ENCODE results near the gene TICAM1. TPM values are rescaled to one million over a fixed set of nuclear protein-coding genes. Genes with fewer than 3 reads are reported as not detected.
A peak's percentile ranks its signal among the peaks of the same experiment; 100 is the strongest.

The TICAM1 gene
- total and polyA plus RNA-seq, 2 of the 13 experiments (the other 11 are each of a cell fraction or from before 2014, with no cell fraction given) = 0.33 to 0.95 TPM

DNA sequence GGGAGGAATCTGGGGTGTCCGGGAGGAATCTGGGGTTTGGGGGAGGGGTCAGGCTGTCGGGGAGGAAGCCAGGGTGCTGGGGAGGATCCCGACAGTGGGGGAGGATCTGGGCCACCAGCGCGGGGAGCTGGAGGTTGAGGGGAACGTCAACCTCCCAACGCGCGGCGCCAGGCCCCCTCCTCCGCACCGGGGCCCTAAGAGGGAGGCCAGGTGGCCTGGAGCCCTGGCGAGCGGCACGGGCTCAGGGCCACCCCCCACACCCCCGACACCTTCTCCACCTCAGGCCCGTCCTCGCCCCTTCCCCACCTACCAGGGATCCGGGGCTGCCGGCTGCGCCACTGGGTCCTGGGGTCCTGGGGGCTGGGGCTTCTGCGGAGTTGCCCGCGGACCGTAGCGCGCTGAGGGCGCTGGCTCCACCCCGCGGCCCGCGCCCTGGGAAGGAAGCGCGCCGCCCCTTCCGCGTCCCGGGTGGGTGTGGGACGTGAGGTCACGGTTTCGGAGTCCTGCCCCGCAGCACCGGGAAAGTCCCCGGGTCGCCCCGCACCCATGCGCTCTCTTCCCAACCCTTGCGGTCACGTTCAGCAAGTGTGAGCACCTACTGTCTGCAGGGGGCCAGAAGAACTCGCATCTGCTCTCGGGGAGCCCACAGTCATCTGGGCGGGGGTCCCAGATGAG is at the start of gene TICAM1 (continued):
- TF ChIP-seq, protein P1, sequence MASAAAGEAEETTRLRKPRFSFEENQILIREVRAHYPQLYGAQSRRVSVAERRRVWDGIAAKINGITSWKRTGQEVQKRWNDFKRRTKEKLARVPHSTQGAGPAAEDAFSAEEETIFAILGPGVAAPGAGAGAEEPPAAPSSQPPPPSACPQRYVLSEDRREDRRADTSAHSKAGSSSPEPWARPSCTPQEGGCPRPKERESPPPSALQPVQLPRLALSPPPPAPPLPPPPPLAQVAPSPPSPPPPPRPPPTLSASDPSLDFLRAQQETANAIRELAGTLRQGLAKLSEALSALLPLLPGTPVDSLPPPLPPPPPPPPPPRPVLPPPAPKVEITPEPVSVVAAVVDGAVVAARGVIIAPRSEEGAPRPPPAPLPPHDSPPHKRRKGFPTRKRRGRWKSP (CRISPR knock-in tag; IDR thresholded peaks at IDR 0.05) = peak; percentile 61; the same call in 1 of the 2 replicates
- TF ChIP-seq CCDC6 (CRISPR knock-in tag; IDR thresholded peaks at IDR 0.05) (0 out of 2 replicates have a peak, but pooled peaks have one; percentile 41), DPF2 (CRISPR knock-in tag; IDR thresholded peaks at IDR 0.05; ENCODE audit: borderline replicate concordance, low read depth) (no peak), AHR (CRISPR knock-in tag; IDR thresholded peaks at IDR 0.05) (no peak)

DNA sequence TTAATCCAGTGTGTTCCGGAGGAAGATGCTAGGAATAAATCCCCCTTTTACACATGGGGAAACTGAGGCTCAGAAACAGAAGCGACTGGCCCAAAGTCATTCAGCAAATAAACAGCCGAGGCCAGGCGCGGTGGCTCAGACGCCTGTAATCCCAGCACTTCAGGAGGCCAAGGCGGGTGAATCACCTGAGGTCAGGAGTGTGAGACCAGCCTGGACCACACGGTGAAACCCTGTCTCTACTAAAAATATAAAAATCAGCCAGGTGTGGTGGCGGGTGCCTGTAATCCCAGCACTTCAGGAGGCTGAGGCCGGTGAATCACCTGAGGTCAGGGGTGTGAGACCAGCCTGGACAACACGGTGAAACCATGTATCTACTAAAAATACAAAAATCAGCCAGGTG is 47.5 kb upstream of the TICAM1 start:
- H2AFZ ChIP-seq (ENCODE audit: low read length) = no peak overlapping the region
- 29% methylated on average over 10 of the region's 11 CpGs for WGBS (ENCODE audit: low lambda C conversion rate)
- peaks cover 1 to 4% of the 10 kb centered on the region in 2 experiments for H3K27me3 ChIP-seq (ENCODE audit: control insufficient read depth in 1 of 2, insufficient read depth in 2 of 2, low read length in 2 of 2)
- no peaks in the 10 kb centered on the region for H4K20me1 ChIP-seq (ENCODE audit: insufficient read depth, low read length)
- in situ Hi-C loops (cut with HindIII; ENCODE audit: extremely low pct_ligation_motif_present, low pct_unique_long_range_greater_than_20kb) = loop anchor here (10.0 kb wide), 1 partner anchor 156 kb away; no protein-coding TSS in a partner anchor
- no peak overlapping the region for H3K4me3 ChIP-seq (replicated peaks in 1 of 3; ENCODE audit: insufficient read depth in 1 of 3, low read depth in 2 of 3, low read length in 3 of 3)
- no peak overlapping the region for H3K27ac ChIP-seq (ENCODE audit: extremely low read length, insufficient read depth, low read length)
- no peak for DNase-seq (ENCODE audit: low spot score)
- H3K4me2 ChIP-seq (ENCODE audit: low read depth, low read length) = no peak overlapping the region
- ChIA-PET CTCF (ENCODE audit: low intra/inter-chr PET ratio, low total read pairs) (no interaction called here), POLR2A (no interaction called here)
- intact Hi-C loops (cut with micrococcal nuclease; ENCODE audit: unreplicated experiment) = no loop called here
- BruUV-seq (replicated peaks) = no TSS peak
- H3K9ac ChIP-seq (ENCODE audit: insufficient read depth, low read depth, low read length) = no peak overlapping the region
- no peaks in the 10 kb centered on the region for H3K9me3 ChIP-seq (ENCODE audit: low read length)
- TF ChIP-seq MTA1 (CRISPR knock-in tag; IDR thresholded peaks at IDR 0.05; ENCODE audit: borderline replicate concordance) (no peak), ZSCAN20 (CRISPR knock-in tag; IDR thresholded peaks at IDR 0.05; ENCODE audit: borderline replicate concordance) (no peak), ZNF430 (CRISPR knock-in tag; IDR thresholded peaks at IDR 0.05) (no peak), ZBTB3 (CRISPR knock-in tag; IDR thresholded peaks at IDR 0.05; ENCODE audit: borderline replicate concordance, low read depth) (no peak), HNRNPH1 (optimal IDR thresholded peaks at IDR 0.05; ENCODE audit: low read depth, low read length) (no peak), NFIB (CRISPR knock-in tag; IDR thresholded peaks at IDR 0.05; ENCODE audit: borderline replicate concordance) (no peak), MYNN (CRISPR knock-in tag; IDR thresholded peaks at IDR 0.05; ENCODE audit: low read depth) (no peak), TCF12 (IDR thresholded peaks at IDR 0.05) (no peak), TCF12 (CRISPR knock-in tag; IDR thresholded peaks at IDR 0.05) (no peak), ZNF232 (CRISPR knock-in tag; IDR thresholded peaks at IDR 0.05; ENCODE audit: borderline replicate concordance) (no peak)
- TF ChIP-seq, protein P2, sequence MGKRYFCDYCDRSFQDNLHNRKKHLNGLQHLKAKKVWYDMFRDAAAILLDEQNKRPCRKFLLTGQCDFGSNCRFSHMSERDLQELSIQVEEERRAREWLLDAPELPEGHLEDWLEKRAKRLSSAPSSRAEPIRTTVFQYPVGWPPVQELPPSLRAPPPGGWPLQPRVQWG (CRISPR knock-in tag; IDR thresholded peaks at IDR 0.05; ENCODE audit: borderline replicate concordance, low read depth) = no peak
- TF ChIP-seq, protein P3, sequence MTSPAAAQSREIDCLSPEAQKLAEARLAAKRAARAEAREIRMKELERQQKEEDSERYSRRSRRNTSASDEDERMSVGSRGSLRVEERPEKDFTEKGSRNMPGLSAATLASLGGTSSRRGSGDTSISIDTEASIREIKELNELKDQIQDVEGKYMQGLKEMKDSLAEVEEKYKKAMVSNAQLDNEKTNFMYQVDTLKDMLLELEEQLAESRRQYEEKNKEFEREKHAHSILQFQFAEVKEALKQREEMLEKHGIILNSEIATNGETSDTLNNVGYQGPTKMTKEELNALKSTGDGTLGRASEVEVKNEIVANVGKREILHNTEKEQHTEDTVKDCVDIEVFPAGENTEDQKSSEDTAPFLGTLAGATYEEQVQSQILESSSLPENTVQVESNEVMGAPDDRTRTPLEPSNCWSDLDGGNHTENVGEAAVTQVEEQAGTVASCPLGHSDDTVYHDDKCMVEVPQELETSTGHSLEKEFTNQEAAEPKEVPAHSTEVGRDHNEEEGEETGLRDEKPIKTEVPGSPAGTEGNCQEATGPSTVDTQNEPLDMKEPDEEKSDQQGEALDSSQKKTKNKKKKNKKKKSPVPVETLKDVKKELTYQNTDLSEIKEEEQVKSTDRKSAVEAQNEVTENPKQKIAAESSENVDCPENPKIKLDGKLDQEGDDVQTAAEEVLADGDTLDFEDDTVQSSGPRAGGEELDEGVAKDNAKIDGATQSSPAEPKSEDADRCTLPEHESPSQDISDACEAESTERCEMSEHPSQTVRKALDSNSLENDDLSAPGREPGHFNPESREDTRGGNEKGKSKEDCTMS (CRISPR knock-in tag; conservative IDR thresholded peaks at IDR 0.05) = no peak
- TF ChIP-seq, protein P4, sequence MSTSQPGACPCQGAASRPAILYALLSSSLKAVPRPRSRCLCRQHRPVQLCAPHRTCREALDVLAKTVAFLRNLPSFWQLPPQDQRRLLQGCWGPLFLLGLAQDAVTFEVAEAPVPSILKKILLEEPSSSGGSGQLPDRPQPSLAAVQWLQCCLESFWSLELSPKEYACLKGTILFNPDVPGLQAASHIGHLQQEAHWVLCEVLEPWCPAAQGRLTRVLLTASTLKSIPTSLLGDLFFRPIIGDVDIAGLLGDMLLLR (CRISPR knock-in tag; IDR thresholded peaks at IDR 0.05) = no peak
- no peak for FAIRE-seq
- ATAC-seq = no peak
- H3K79me2 ChIP-seq (ENCODE audit: insufficient read depth, low read length) = no peaks in the 10 kb centered on the region
- no peaks in the 10 kb centered on the region for H3K36me3 ChIP-seq (replicated peaks in 1 of 2; ENCODE audit: control insufficient read depth in 1 of 2, insufficient read depth in 2 of 2, low read length in 2 of 2)
- H3K4me1 ChIP-seq (ENCODE audit: insufficient read depth, low read length) = peaks cover 17% of the 10 kb centered on the region; the same call in 1 of the 2 replicates

Measured in HepG2 (cell line).